Mesothelial cell of epicardium (in vitro differentiated cells): ENCODE measurements around the gene APOO. TPM values are rescaled to one million over a fixed set of nuclear protein-coding genes. Genes with fewer than 3 reads are reported as not detected.

Experiments used
- DNase-seq, 2 experiments: peaks; one replicate each; pipeline ENCODE4 v3.0.0; 2021; ENCODE audit warnings: low spot score in 2 of 2; ENCODE audit not compliant: unreplicated experiment in 2 of 2
- H3K27ac Mint-ChIP-seq: 2 replicates; pipeline ENCODE4 v1.8.0; 2021; ENCODE audit warnings: mixed read lengths
- H3K27me3 Mint-ChIP-seq: 2 replicates; pipeline ENCODE4 v1.8.0; 2021; ENCODE audit warnings: low read depth, mixed read lengths
- H3K36me3 Mint-ChIP-seq: 2 replicates; pipeline ENCODE4 v1.8.0; 2021; ENCODE audit warnings: mixed read lengths
- H3K4me1 Mint-ChIP-seq: 2 replicates; pipeline ENCODE4 v1.8.0; 2021; ENCODE audit warnings: mixed read lengths
- H3K4me3 Mint-ChIP-seq: 2 replicates; pipeline ENCODE4 v1.8.0; 2021; ENCODE audit warnings: mild to moderate bottlenecking, moderate library complexity, mixed read lengths
- H3K9me3 Mint-ChIP-seq: 2 replicates; pipeline ENCODE4 v1.8.0; 2021; ENCODE audit warnings: mixed read lengths
- CTCF ChIP-seq: fragments of 200-600 bp; sonication (generic); IDR thresholded peaks from one replicate; pipeline ENCODE4 v1.5.0; 2021; ENCODE audit warnings: antibody characterized with exemption; ENCODE audit not compliant: unreplicated experiment
- total RNA-seq: library from RNA; stranded (reverse); gene quantifications from 3 replicates; pipeline ENCODE4 v1.2.1, GENCODE V29; 2021

The APOO gene
- total RNA-seq, 1 donor from 2014 or later: 50.5 TPM

- peaks cover 2% of the 10 kb centered on the region for H3K36me3 Mint-ChIP-seq
- TF ChIP-seq CTCF: peak; percentile 76
- no peaks in the 10 kb centered on the region for H3K9me3 Mint-ChIP-seq
- no peak for DNase-seq
- peaks cover 32% of the 10 kb centered on the region for H3K4me1 Mint-ChIP-seq
- no peaks in the 10 kb centered on the region for H3K27me3 Mint-ChIP-seq
- H3K4me3 Mint-ChIP-seq: no peak overlapping the region
- H3K27ac Mint-ChIP-seq: no peak overlapping the region
These were observed 5.3 kb downstream of the APOO start for GRCh38 chrX:23902419-23902818.

GRCh38 chrX:23901805-23902204 is 5.9 kb downstream of the APOO start:
- no peak for TF ChIP-seq CTCF
- Mint-ChIP-seq H3K9me3 (no peaks in the 10 kb centered on the region), H3K27ac (no peak overlapping the region), H3K4me1 (peaks cover 37% of the 10 kb centered on the region), H3K4me3 (no peak overlapping the region), H3K27me3 (no peaks in the 10 kb centered on the region), H3K36me3 (peaks cover 2% of the 10 kb centered on the region)
- DNase-seq: no peak

GRCh38 chrX:23901060-23901459 is 6.7 kb downstream of the APOO start:
- H3K36me3 Mint-ChIP-seq: peaks cover 2% of the 10 kb centered on the region
- no peak for TF ChIP-seq CTCF
- H3K4me3 Mint-ChIP-seq: no peak overlapping the region
- no peaks in the 10 kb centered on the region for H3K9me3 Mint-ChIP-seq
- no peak for DNase-seq
- no peak overlapping the region for H3K27ac Mint-ChIP-seq
- H3K27me3 Mint-ChIP-seq: no peaks in the 10 kb centered on the region
- peaks cover 31% of the 10 kb centered on the region for H3K4me1 Mint-ChIP-seq

- Mint-ChIP-seq H3K27me3 (no peaks in the 10 kb centered on the region), H3K27ac (peak overlapping the region; percentile 66), H3K4me3 (no peak overlapping the region), H3K9me3 (no peaks in the 10 kb centered on the region), H3K36me3 (peaks cover 3% of the 10 kb centered on the region), H3K4me1 (peaks cover 29% of the 10 kb centered on the region)
- TF ChIP-seq CTCF: no peak
- DNase-seq: no peak
These were observed 7.4 kb downstream of the APOO start for GRCh38 chrX:23900220-23900797.

DNA sequence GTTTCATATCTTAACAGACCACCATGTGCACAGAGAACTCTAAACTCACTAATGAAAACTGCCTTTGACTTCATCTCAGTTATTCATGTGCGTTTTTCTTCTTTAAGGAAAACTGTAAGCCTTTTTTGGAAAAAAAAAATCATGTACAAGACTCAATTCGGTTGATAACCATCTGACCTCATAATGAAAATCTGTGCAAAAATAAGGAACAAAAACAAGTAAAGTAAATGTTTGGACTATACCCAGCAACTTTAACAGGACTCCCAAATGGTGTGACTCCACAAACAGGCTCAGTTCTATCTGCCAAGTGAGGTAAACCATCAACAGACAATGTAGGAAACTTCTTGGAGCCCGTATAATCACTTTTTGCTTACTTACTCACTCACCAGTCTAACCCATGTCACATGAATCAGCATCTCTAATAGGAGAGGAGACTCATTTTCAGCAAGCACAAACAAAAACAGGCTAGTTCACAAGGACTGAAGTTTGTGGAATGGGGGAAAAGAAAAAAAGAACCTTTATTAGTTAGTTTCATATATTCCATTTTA is 9.3 kb downstream of the APOO start:
- no peaks in the 10 kb centered on the region for H3K27me3 Mint-ChIP-seq
- H3K4me3 Mint-ChIP-seq: no peak overlapping the region
- H3K9me3 Mint-ChIP-seq: no peaks in the 10 kb centered on the region
- H3K27ac Mint-ChIP-seq: peak overlapping the region; percentile 84
- H3K4me1 Mint-ChIP-seq: peaks cover 27% of the 10 kb centered on the region
- peaks cover 6% of the 10 kb centered on the region for H3K36me3 Mint-ChIP-seq
- DNase-seq: no peak
- TF ChIP-seq CTCF: no peak
